ENCODE measurements around the gene PWWP2B. TPM values are rescaled to one million over a fixed set of nuclear protein-coding genes. Genes with fewer than 3 reads are reported as not detected.

The PWWP2B gene
- total RNA-seq, 1 experiment from 2014 or later = 51.6 TPM

- in situ Hi-C loops (cut with HindIII; ENCODE audit: low pct_unique_long_range_greater_than_20kb, low sequenced_read_pairs) = no loop called here
- TF ChIP-seq POLR2AphosphoS5 (IDR thresholded peaks at IDR 0.05; ENCODE audit: low read depth, low read length) (no peak), REST (IDR thresholded peaks at IDR 0.05; ENCODE audit: insufficient read depth in 1 of 2, low read depth in 2 of 2, low read length in 1 of 2) (no peak), TCF7L2 (IDR thresholded peaks at IDR 0.05; ENCODE audit: low read depth, low read length) (no peak), SIN3A (IDR thresholded peaks at IDR 0.05; ENCODE audit: borderline replicate concordance, insufficient read depth, low read depth, low read length) (no peak), CTCF (IDR thresholded peaks at IDR 0.05) (no peak)
- POLR2A ChIA-PET = no interaction called here
Observed at GRCh38 chr10:132465889-132466519, 69.0 kb downstream of the PWWP2B start.

GRCh38 chr10:132466520-132467463, 69.8 kb downstream of the PWWP2B start:
- ATAC-seq (no peak), DNase-seq (ENCODE audit: low read depth, low spot score) (no peak)
- TF ChIP-seq CTCF (IDR thresholded peaks at IDR 0.05) (no peak), SIN3A (IDR thresholded peaks at IDR 0.05; ENCODE audit: borderline replicate concordance, insufficient read depth, low read depth, low read length) (no peak), TCF7L2 (IDR thresholded peaks at IDR 0.05; ENCODE audit: low read depth, low read length) (no peak), POLR2AphosphoS5 (IDR thresholded peaks at IDR 0.05; ENCODE audit: low read depth, low read length) (no peak), REST (IDR thresholded peaks at IDR 0.05; ENCODE audit: insufficient read depth in 1 of 2, low read depth in 2 of 2, low read length in 1 of 2) (no peak)
- no TSS peak for BruUV-seq (replicated peaks)
- Histone ChIP-seq H3K27ac (ENCODE audit: low read length) (no peak overlapping the region; the same call in 1 of the 2 replicates), H3K4me1 (ENCODE audit: control insufficient read depth, insufficient read depth, low read length) (peaks cover 37% of the 10 kb centered on the region), H3K27me3 (ENCODE audit: control insufficient read depth, insufficient read depth, low read length) (no peaks in the 10 kb centered on the region), H3K36me3 (ENCODE audit: control insufficient read depth, insufficient read depth, low read length) (no peaks in the 10 kb centered on the region), H3K9me3 (ENCODE audit: control insufficient read depth, insufficient read depth, low read depth, low read length) (no peaks in the 10 kb centered on the region; the same call in 1 of the 2 replicates), H3K4me3 (ENCODE audit: low read depth in 2 of 2, low read length in 2 of 2) (no peak overlapping the region)
- intact Hi-C loops (cut with micrococcal nuclease; ENCODE audit: unreplicated experiment) (no loop called here), in situ Hi-C loops (cut with HindIII; ENCODE audit: low pct_unique_long_range_greater_than_20kb, low sequenced_read_pairs) (no loop called here)
- ChIA-PET POLR2A (interaction anchor here (0.7 kb wide), 1 partner anchor 219 kb away, joined by 9 read pairs; no protein-coding TSS in a partner anchor), CTCF (interaction anchor here (0.6 kb wide), 1 partner anchor 69 kb away, joined by 4 read pairs; no protein-coding TSS in a partner anchor)

More at GRCh38 chr10:132465889-132466519, 69.0 kb downstream of the PWWP2B start:
- CTCF ChIA-PET = interaction anchor here (0.6 kb wide), 1 partner anchor 14 kb away, joined by 4 read pairs; no protein-coding TSS in a partner anchor
- DNase-seq (ENCODE audit: low read depth, low spot score) = no peak
- BruUV-seq (replicated peaks) = no TSS peak
- Histone ChIP-seq H3K27ac (ENCODE audit: low read length) (no peak overlapping the region), H3K4me3 (ENCODE audit: low read depth in 2 of 2, low read length in 2 of 2) (no peak overlapping the region), H3K27me3 (ENCODE audit: control insufficient read depth, insufficient read depth, low read length) (no peaks in the 10 kb centered on the region), H3K4me1 (ENCODE audit: control insufficient read depth, insufficient read depth, low read length) (peaks cover 37% of the 10 kb centered on the region), H3K36me3 (ENCODE audit: control insufficient read depth, insufficient read depth, low read length) (no peaks in the 10 kb centered on the region), H3K9me3 (ENCODE audit: control insufficient read depth, insufficient read depth, low read depth, low read length) (no peaks in the 10 kb centered on the region)
- intact Hi-C loops (cut with micrococcal nuclease; ENCODE audit: unreplicated experiment) = no loop called here
- ATAC-seq = no peak

Data from Panc1 (cell line).